GM18517 (cell line): ENCODE measurements around the gene RASSF7.

ENCODE experiments used
- ATAC-seq: cut with Tn5 transposase; IDR thresholded peaks from one replicate; pipeline ENCODE4 v1.9.1; 2021; ENCODE audit warnings: mild to moderate bottlenecking, moderate library complexity; ENCODE audit not compliant: unreplicated experiment

RASSF7 gene

GRCh38 chr11:607020-607780 is 46.4 kb downstream of the RASSF7 start:
- no peak for ATAC-seq

DNA sequence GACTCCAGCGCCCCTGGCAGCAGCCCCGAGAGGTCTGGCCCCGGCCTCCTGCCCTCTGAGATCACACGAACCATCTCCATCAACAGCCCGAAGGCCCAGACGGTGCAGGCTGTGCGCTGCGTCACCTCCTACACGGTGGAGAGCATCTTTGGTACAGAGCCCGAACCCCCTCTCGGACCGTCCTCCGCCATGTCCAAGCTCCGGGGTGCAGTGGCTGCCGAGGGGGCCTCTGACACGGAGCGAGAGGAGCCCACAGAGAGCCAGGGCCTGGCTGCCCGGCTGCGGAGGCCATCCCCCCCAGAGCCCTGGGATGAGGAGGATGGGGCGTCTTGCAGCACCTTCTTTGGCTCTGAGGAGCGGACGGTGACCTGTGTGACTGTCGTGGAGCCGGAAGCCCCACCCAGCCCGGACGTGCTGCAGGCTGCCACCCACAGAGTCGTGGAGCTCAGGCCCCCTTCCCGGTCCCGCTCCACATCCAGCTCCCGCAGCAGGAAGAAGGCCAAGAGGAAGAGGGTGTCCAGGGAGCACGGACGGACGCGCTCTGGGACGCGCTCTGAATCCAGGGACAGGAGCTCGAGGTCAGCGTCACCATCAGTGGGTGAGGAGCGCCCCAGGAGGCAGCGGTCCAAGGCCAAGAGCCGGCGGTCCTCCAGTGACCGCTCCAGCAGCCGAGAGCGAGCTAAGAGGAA is 47.3 kb downstream of the RASSF7 start:
- no peak for ATAC-seq

GRCh38 chr11:608791-609251 is 48.1 kb downstream of the RASSF7 start:
- ATAC-seq = no peak

DNA sequence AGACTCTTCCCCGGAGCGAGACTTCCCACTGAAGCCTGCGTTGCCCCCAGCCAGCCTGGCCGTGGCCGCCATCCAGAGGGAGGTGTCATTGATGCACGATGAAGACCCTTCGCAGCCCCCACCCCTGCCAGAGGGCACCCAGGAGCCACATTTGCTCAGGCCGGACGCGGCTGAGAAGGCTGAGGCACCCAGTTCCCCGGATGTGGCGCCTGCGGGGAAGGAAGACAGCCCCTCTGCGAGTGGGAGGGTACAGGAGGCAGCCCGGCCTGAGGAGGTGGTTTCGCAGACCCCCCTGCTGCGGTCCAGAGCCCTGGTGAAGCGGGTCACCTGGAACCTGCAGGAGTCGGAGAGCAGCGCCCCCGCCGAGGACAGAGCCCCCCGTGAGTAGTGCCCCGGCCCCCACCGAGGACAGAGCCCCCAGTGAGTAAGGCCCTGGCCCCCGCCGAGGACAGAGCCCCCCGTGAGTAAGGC is 48.6 kb downstream of the RASSF7 start:
- ATAC-seq = no peak

DNA sequence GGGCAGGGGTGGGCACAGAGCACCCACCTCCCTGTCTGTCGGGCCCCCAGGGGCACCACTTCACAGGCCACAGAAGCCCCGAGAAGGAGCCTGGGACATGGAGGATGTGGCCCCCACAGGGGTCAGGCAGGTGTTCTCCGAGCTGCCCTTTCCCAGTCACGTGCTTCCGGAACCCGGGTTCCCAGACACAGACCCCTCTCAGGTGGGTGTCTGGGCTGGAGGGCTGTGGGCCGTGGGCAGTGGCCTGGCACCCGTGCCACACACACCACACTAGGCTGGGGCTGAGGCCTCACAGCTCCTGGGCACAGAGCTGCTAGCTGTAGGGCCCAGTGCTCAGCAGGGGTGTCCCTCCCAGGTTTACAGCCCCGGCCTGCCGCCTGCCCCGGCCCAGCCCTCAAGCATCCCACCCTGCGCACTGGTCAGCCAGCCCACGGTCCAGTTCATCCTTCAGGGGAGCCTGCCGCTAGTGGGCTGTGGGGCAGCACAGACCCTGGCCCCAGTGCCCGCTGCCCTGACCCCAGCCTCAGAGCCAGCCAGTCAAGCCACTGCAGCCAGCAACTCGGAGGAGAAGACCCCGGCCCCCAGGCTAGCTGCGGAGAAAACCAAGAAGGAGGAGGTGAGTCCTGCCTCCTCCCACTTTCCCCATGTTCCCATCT is 49.5 kb downstream of the RASSF7 start:
- no peak for ATAC-seq

- no peak for ATAC-seq
These were observed 50.5 kb downstream of the RASSF7 start for GRCh38 chr11:611001-611996.

DNA sequence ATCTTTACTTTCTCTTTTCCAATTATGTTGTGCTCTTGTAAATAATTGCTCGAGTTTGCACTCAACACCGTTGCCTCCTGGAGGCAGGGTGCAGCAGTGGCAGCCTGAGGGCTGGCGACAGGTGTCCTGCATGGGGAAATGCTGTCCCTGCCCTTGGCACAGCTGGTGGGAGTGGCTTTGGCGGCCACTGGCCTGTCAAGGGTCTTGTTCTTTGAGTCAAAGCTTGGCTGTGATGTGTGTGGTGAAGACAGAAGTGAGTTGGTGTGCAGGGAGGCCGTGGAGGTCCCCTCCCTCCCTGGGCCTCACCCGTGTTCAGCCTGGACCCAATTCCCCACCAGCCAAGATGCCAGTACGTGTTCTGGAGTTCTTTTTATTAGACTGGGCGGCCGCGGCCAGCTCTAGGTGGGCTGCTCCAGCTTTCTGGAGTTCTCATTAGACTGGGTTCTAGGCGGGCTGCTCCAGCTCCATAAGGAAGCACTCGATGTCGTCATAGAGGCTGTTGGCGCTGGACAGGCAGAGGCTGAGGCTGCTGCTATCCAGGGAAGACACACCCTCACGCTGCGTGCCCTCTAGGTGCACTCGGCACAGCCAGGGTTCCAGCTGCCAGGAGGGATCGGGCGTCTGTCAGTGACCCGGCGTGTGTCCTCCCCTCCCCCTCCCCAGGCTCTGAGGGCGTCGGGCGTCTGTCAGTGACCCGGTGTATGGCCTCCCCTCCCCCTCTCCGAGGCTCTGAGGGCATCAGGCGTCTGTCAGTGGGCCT is 51.6 kb downstream of the RASSF7 start:
- ATAC-seq = no peak

GRCh38 chr11:612961-613300 is 52.2 kb downstream of the RASSF7 start:
- no peak for ATAC-seq

DNA sequence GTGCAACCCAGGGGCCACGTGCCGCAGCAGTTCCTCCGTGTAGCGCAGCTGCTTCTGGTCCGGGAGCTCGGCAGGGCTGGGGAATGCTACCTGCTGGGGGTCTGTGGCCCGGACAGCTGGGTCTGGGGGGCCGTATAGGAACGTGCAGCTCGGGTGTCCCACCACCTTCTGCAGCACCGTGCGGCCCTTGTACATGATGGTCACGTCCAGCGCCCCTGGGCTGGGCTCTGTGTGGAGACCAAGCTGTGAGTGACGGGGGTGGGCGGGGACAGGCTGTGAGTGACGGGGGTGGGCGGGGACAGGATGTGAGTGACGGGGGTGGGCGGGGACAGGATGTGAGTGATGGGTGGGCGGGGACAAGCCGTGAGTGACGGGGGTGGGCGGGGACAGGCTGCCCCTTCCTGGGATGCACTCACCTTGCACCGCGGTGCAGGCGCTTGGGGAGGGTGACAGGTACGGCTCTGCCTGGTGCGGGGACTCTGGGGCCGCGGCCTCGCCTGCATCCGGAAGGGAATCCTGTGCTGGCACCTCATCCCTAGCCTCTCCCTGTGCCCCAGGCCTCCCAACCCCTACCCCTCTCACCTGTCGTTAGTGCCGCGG is 52.7 kb downstream of the RASSF7 start:
- no peak for ATAC-seq
